Lower leg skin (tissue), 3 donors: Measurements from ENCODE around the gene NECAB2.

Source experiments
- CTCF ChIP-seq, 3 donors: fragments of 450-650 bp; IDR thresholded peaks; one replicate each; pipeline ENCODE4 v1.5.1; 2016; ENCODE audit warnings: antibody characterized with exemption in 3 of 3, mild to moderate bottlenecking in 3 of 3, moderate library complexity in 2 of 3
- POLR2A ChIP-seq, 2 donors: fragments of 450-650 bp; IDR thresholded peaks; one replicate each; pipeline ENCODE4 v1.6.1; 2016 to 2017; ENCODE audit warnings: antibody characterized with exemption in 2 of 2, mild to moderate bottlenecking in 1 of 2, moderate library complexity in 1 of 2

GRCh38 chr16:83995754-83996153 is 27.7 kb downstream of the NECAB2 start:
- TF ChIP-seq CTCF (IDR thresholded peaks at IDR 0.05) (no peak), POLR2A (IDR thresholded peaks at IDR 0.05) (no peak)
